ENCODE data around the gene SNCAIP. TPM values are rescaled to one million over a fixed set of nuclear protein-coding genes. Genes with fewer than 3 reads are reported as not detected.

The SNCAIP gene
- total and polyA plus RNA-seq, 2 donors (not counting 1 experiment from before 2014, with no cell fraction given), result 1.3 to 4.1 TPM

GRCh38 chr5:122423221-122423620, 111.2 kb downstream of the SNCAIP start:
- Histone ChIP-seq H3K4me2 (ENCODE audit: extremely low read depth, insufficient read depth, low read length) (no peak overlapping the region), H3K27ac (ENCODE audit: insufficient read depth, low read length) (no peak overlapping the region), H3K27me3 (ENCODE audit: control insufficient read depth, insufficient read depth, low read length) (no peaks in the 10 kb centered on the region), H3K36me3 (ENCODE audit: control insufficient read depth, insufficient read depth, low read length) (no peaks in the 10 kb centered on the region), H3K79me2 (ENCODE audit: control insufficient read depth, insufficient read depth, low read length) (no peaks in the 10 kb centered on the region), H2AFZ (ENCODE audit: low read length) (no peak overlapping the region), H3K9me3 (ENCODE audit: control insufficient read depth, insufficient read depth, low read depth, low read length) (no peaks in the 10 kb centered on the region), H3K4me3 (replicated peaks in 1 of 4; ENCODE audit: control extremely low read depth in 1 of 4, insufficient read depth in 1 of 4, low read depth in 3 of 4, low read length in 4 of 4) (no peak overlapping the region), H4K20me1 (ENCODE audit: control insufficient read depth, extremely low read depth, insufficient read depth, low read length) (no peaks in the 10 kb centered on the region), H3K9ac (ENCODE audit: insufficient read depth, low read length) (no peak overlapping the region), H3K4me1 (ENCODE audit: control insufficient read depth, extremely low read depth, insufficient read depth, low read length) (no peaks in the 10 kb centered on the region)
- no peak for DNase-seq (ENCODE audit: low read depth in 2 of 2)
- TF ChIP-seq EZH2 (IDR thresholded peaks at IDR 0.05; ENCODE audit: low read length, missing control alignments), result no peak
- TF ChIP-seq CTCF (conservative IDR thresholded peaks at IDR 0.05 in 1 of 2, IDR thresholded peaks at IDR 0.05 in 1 of 2; ENCODE audit: low read depth in 1 of 2, low read length in 2 of 2), result no peak

DNA sequence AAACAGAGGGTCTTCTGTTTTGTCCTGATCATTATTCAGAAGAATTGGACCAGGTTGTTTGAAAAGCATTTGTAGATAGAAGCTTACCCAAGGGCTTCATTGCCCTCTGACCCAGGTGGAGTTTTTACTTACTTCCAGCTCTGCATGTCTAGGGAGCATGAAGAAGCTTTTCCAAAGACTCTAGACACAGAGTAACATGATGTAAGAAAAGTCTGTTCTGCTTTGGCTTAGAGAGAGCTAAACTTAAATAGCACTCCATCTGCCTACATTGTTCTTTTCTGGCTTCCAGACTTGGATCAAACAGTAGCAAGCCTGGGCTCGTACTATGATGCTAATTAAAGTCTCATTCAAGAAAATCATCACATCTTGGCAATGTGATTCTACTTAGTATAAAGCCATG, 112.1 kb downstream of the SNCAIP start:
- no peak overlapping the region for H3K27ac ChIP-seq (ENCODE audit: insufficient read depth, low read length)
- no peak for DNase-seq (ENCODE audit: low read depth in 2 of 2)
- H3K9me3 ChIP-seq (ENCODE audit: control insufficient read depth, insufficient read depth, low read depth, low read length), result no peaks in the 10 kb centered on the region
- no peaks in the 10 kb centered on the region for H3K27me3 ChIP-seq (ENCODE audit: control insufficient read depth, insufficient read depth, low read length)
- TF ChIP-seq CTCF (conservative IDR thresholded peaks at IDR 0.05 in 1 of 2, IDR thresholded peaks at IDR 0.05 in 1 of 2; ENCODE audit: low read depth in 1 of 2, low read length in 2 of 2) (no peak), EZH2 (IDR thresholded peaks at IDR 0.05; ENCODE audit: low read length, missing control alignments) (no peak)
- no peak overlapping the region for H3K4me3 ChIP-seq (replicated peaks in 1 of 4; ENCODE audit: control extremely low read depth in 1 of 4, insufficient read depth in 1 of 4, low read depth in 3 of 4, low read length in 4 of 4)
- no peak overlapping the region for H2AFZ ChIP-seq (ENCODE audit: low read length)
- no peaks in the 10 kb centered on the region for H3K79me2 ChIP-seq (ENCODE audit: control insufficient read depth, insufficient read depth, low read length)
- H3K4me1 ChIP-seq (ENCODE audit: control insufficient read depth, extremely low read depth, insufficient read depth, low read length), result no peaks in the 10 kb centered on the region
- no peaks in the 10 kb centered on the region for H4K20me1 ChIP-seq (ENCODE audit: control insufficient read depth, extremely low read depth, insufficient read depth, low read length)
- H3K9ac ChIP-seq (ENCODE audit: insufficient read depth, low read length), result no peak overlapping the region
- no peaks in the 10 kb centered on the region for H3K36me3 ChIP-seq (ENCODE audit: control insufficient read depth, insufficient read depth, low read length)
- no peak overlapping the region for H3K4me2 ChIP-seq (ENCODE audit: extremely low read depth, insufficient read depth, low read length)

- Histone ChIP-seq H4K20me1 (ENCODE audit: control insufficient read depth, extremely low read depth, insufficient read depth, low read length) (no peaks in the 10 kb centered on the region), H3K9me3 (ENCODE audit: control insufficient read depth, insufficient read depth, low read depth, low read length) (no peaks in the 10 kb centered on the region), H2AFZ (ENCODE audit: low read length) (no peak overlapping the region), H3K27me3 (ENCODE audit: control insufficient read depth, insufficient read depth, low read length) (no peaks in the 10 kb centered on the region), H3K27ac (ENCODE audit: insufficient read depth, low read length) (no peak overlapping the region), H3K4me3 (replicated peaks in 1 of 4; ENCODE audit: control extremely low read depth in 1 of 4, insufficient read depth in 1 of 4, low read depth in 3 of 4, low read length in 4 of 4) (no peak overlapping the region), H3K36me3 (ENCODE audit: control insufficient read depth, insufficient read depth, low read length) (no peaks in the 10 kb centered on the region), H3K9ac (ENCODE audit: insufficient read depth, low read length) (no peak overlapping the region), H3K4me2 (ENCODE audit: extremely low read depth, insufficient read depth, low read length) (no peak overlapping the region), H3K4me1 (ENCODE audit: control insufficient read depth, extremely low read depth, insufficient read depth, low read length) (no peaks in the 10 kb centered on the region), H3K79me2 (ENCODE audit: control insufficient read depth, insufficient read depth, low read length) (no peaks in the 10 kb centered on the region)
- DNase-seq (ENCODE audit: low read depth in 2 of 2), result no peak
- TF ChIP-seq EZH2 (IDR thresholded peaks at IDR 0.05; ENCODE audit: low read length, missing control alignments), result no peak
- no peak for TF ChIP-seq CTCF (conservative IDR thresholded peaks at IDR 0.05 in 1 of 2, IDR thresholded peaks at IDR 0.05 in 1 of 2; ENCODE audit: low read depth in 1 of 2, low read length in 2 of 2)
These were observed 114.3 kb downstream of the SNCAIP start for GRCh38 chr5:122426301-122426700.

All from fibroblast of lung (primary cell).